Measurements from ENCODE around the gene KRT15.
A peak's percentile ranks its signal among the peaks of the same experiment; 100 is the strongest.

DNA sequence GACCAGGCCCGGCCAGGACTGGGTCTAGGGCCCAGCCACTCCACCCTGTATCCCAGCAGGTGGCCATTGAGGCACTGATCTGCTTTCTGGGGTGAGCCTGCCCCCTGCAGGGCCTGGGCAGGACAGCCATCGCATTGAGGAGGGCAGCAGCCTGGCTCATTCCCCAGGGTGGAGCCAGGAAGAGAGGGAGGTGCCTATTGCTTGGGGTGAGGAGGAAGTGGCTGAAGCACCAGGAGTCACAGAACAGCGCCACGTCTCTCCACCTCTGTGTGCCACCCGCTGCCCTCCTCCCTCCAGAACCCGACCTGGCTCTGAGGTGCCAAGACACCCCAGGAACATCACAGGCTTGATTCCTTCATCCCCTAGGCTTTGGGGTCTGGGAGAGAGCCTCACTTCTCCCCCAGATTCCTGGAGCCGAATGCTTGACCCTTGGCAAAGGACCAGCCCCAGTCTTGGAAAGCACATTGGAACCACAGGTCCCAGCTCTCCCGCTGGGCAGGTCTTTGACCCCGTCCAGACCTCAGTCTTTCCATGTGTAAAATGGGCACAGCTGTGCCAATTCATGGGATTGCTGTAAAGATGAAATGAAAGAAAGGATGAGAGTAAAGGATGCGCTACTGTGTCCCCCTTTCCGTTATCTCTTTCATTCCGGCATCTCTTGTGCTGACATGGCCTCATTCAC lies 21.7 kb downstream of the KRT15 start:
- TF ChIP-seq, protein P1, sequence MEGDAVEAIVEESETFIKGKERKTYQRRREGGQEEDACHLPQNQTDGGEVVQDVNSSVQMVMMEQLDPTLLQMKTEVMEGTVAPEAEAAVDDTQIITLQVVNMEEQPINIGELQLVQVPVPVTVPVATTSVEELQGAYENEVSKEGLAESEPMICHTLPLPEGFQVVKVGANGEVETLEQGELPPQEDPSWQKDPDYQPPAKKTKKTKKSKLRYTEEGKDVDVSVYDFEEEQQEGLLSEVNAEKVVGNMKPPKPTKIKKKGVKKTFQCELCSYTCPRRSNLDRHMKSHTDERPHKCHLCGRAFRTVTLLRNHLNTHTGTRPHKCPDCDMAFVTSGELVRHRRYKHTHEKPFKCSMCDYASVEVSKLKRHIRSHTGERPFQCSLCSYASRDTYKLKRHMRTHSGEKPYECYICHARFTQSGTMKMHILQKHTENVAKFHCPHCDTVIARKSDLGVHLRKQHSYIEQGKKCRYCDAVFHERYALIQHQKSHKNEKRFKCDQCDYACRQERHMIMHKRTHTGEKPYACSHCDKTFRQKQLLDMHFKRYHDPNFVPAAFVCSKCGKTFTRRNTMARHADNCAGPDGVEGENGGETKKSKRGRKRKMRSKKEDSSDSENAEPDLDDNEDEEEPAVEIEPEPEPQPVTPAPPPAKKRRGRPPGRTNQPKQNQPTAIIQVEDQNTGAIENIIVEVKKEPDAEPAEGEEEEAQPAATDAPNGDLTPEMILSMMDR (IDR thresholded peaks at IDR 0.05 in 2 of 3, conservative IDR thresholded peaks at IDR 0.05 in 1 of 3; ENCODE audit: control insufficient read depth in 2 of 3, extremely low read depth in 1 of 3, insufficient read depth in 1 of 3, low read depth in 3 of 3, low read length in 3 of 3) = peak; percentile 42 to 51 (median 51)
- peak; percentile 47 for TF ChIP-seq RAD21 (IDR thresholded peaks at IDR 0.05; ENCODE audit: insufficient read depth, low read depth, low read length)
- TF ChIP-seq EZH2 (IDR thresholded peaks at IDR 0.05; ENCODE audit: borderline replicate concordance, control insufficient read depth, low read depth, low read length) = no peak
- TF ChIP-seq, protein P2, sequence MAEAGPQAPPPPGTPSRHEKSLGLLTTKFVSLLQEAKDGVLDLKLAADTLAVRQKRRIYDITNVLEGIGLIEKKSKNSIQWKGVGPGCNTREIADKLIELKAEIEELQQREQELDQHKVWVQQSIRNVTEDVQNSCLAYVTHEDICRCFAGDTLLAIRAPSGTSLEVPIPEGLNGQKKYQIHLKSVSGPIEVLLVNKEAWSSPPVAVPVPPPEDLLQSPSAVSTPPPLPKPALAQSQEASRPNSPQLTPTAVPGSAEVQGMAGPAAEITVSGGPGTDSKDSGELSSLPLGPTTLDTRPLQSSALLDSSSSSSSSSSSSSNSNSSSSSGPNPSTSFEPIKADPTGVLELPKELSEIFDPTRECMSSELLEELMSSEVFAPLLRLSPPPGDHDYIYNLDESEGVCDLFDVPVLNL (IDR thresholded peaks at IDR 0.05; ENCODE audit: low read depth, low read length) = no peak
- no peak for TF ChIP-seq CHD4 (IDR thresholded peaks at IDR 0.05)
- no peak for TF ChIP-seq SMAD5 (IDR thresholded peaks at IDR 0.05; ENCODE audit: low read depth)

All from GM12878 (cell line).